SK-N-MC (cell line): ENCODE results near the gene ENTR1.

Experiments used
- DNase-seq: peaks from one replicate; pipeline ENCODE4 v3.0.0-alpha.2; 2011; ENCODE audit warnings: low read depth, low spot score
- H3K27ac ChIP-seq: fragments of 200-600 bp; sonication (generic); 2 replicates; pipeline ENCODE4 v1.5.1; 2016; ENCODE audit warnings: mixed run types
- H3K36me3 ChIP-seq: fragments of 200-600 bp; sonication (generic); 2 replicates; pipeline ENCODE4 v1.6.1; 2017; ENCODE audit warnings: antibody characterized with exemption, low read length, mixed read lengths; ENCODE audit not compliant: insufficient read depth
- H3K4me3 ChIP-seq: fragments of 200-600 bp; sonication (generic); 2 replicates; pipeline ENCODE4 v1.5.1; 2016
- H3K9ac ChIP-seq: fragments of 200-600 bp; sonication (generic); 2 replicates; pipeline ENCODE4 v1.8.0; 2017; ENCODE audit warnings: mixed run types, mixed read lengths; ENCODE audit not compliant: insufficient read length
- H3K9me3 ChIP-seq: fragments of 200-600 bp; sonication (generic); 2 replicates; pipeline ENCODE4 v1.6.1; 2017; ENCODE audit warnings: low read depth, mild to moderate bottlenecking, antibody characterized with exemption, low read length, moderate library complexity, mixed read lengths
- EZH2 ChIP-seq: fragments of 200-600 bp; sonication (generic); IDR thresholded peaks from one replicate; pipeline ENCODE4 v1.6.1; 2017; ENCODE audit warnings: antibody characterized with exemption
- FOXP2 ChIP-seq: optimal IDR thresholded peaks from 2 replicates; pipeline ENCODE3; 2011; ENCODE audit warnings: mild to moderate bottlenecking, moderate library complexity; ENCODE audit not compliant: insufficient read depth; ENCODE audit errors: extremely low read length, control extremely low read depth
- POLR2AphosphoS5 ChIP-seq: IDR thresholded peaks from 2 replicates; pipeline ENCODE4 v1.6.1; 2012; ENCODE audit warnings: mild to moderate bottlenecking, low read depth, low read length, borderline replicate concordance

ENTR1 gene

GRCh38 chr9:136380381-136380780 is 30.0 kb downstream of the ENTR1 start:
- DNase-seq: no peak
- Histone ChIP-seq H3K4me3 (no peak overlapping the region), H3K27ac (no peak overlapping the region), H3K9me3 (no peaks in the 10 kb centered on the region), H3K36me3 (peaks cover 22% of the 10 kb centered on the region; the same call in 1 of the 2 replicates), H3K9ac (no peak overlapping the region)
- TF ChIP-seq FOXP2: no peak
- TF ChIP-seq POLR2AphosphoS5: no peak
- no peak for TF ChIP-seq EZH2

GRCh38 chr9:136379891-136380290 is 30.5 kb downstream of the ENTR1 start:
- H3K9me3 ChIP-seq: no peaks in the 10 kb centered on the region
- H3K36me3 ChIP-seq: peaks cover 18% of the 10 kb centered on the region; the same call in 1 of the 2 replicates
- TF ChIP-seq POLR2AphosphoS5 (no peak), EZH2 (no peak), FOXP2 (no peak)
- no peak overlapping the region for H3K27ac ChIP-seq
- H3K4me3 ChIP-seq: no peak overlapping the region
- H3K9ac ChIP-seq: no peak overlapping the region
- no peak for DNase-seq

GRCh38 chr9:136379401-136379800 is 31.0 kb downstream of the ENTR1 start:
- no peak overlapping the region for H3K4me3 ChIP-seq
- H3K9me3 ChIP-seq: no peaks in the 10 kb centered on the region
- no peak overlapping the region for H3K27ac ChIP-seq
- TF ChIP-seq POLR2AphosphoS5 (no peak), EZH2 (no peak), FOXP2 (no peak)
- no peak overlapping the region for H3K9ac ChIP-seq
- peaks cover 15% of the 10 kb centered on the region; the same call in 1 of the 2 replicates for H3K36me3 ChIP-seq
- no peak for DNase-seq

GRCh38 chr9:136379003-136379287 is 31.5 kb downstream of the ENTR1 start:
- no peaks in the 10 kb centered on the region for H3K9me3 ChIP-seq
- H3K9ac ChIP-seq: no peak overlapping the region
- TF ChIP-seq FOXP2 (no peak), POLR2AphosphoS5 (no peak), EZH2 (no peak)
- H3K4me3 ChIP-seq: no peak overlapping the region
- H3K36me3 ChIP-seq: peaks cover 11% of the 10 kb centered on the region; the same call in 1 of the 2 replicates
- H3K27ac ChIP-seq: no peak overlapping the region
- DNase-seq: no peak

GRCh38 chr9:136378170-136379002 is 32.0 kb downstream of the ENTR1 start:
- Histone ChIP-seq H3K36me3 (peaks cover 8% of the 10 kb centered on the region; the same call in 1 of the 2 replicates), H3K4me3 (no peak overlapping the region), H3K9ac (no peak overlapping the region), H3K9me3 (no peaks in the 10 kb centered on the region), H3K27ac (no peak overlapping the region)
- no peak for DNase-seq
- no peak for TF ChIP-seq EZH2
- TF ChIP-seq FOXP2: no peak
- TF ChIP-seq POLR2AphosphoS5: no peak

GRCh38 chr9:136377341-136378169 is 32.9 kb downstream of the ENTR1 start:
- TF ChIP-seq FOXP2 (no peak), POLR2AphosphoS5 (no peak), EZH2 (no peak)
- Histone ChIP-seq H3K9me3 (no peaks in the 10 kb centered on the region), H3K9ac (no peak overlapping the region), H3K4me3 (no peak overlapping the region), H3K27ac (no peak overlapping the region), H3K36me3 (peaks cover 5% of the 10 kb centered on the region; the same call in 1 of the 2 replicates)
- no peak for DNase-seq

- Histone ChIP-seq H3K36me3 (peaks cover 5% of the 10 kb centered on the region; the same call in 1 of the 2 replicates), H3K9ac (no peak overlapping the region), H3K9me3 (no peaks in the 10 kb centered on the region), H3K27ac (no peak overlapping the region), H3K4me3 (no peak overlapping the region)
- TF ChIP-seq EZH2 (no peak), POLR2AphosphoS5 (no peak), FOXP2 (no peak)
- no peak for DNase-seq
Observed at GRCh38 chr9:136376457-136376856, 34.0 kb downstream of the ENTR1 start.

- Histone ChIP-seq H3K36me3 (no peaks in the 10 kb centered on the region; the same call in 1 of the 2 replicates), H3K9me3 (no peaks in the 10 kb centered on the region), H3K27ac (no peak overlapping the region), H3K9ac (no peak overlapping the region), H3K4me3 (no peak overlapping the region)
- DNase-seq: no peak
- no peak; the same call in 1 of the 2 replicates for TF ChIP-seq POLR2AphosphoS5
- TF ChIP-seq EZH2: no peak
- TF ChIP-seq FOXP2: no peak
Observed at GRCh38 chr9:136375096-136375495, 35.3 kb downstream of the ENTR1 start.
